H1 (cell line): ENCODE results near the gene CFAP20. TPM values are rescaled to one million over a fixed set of nuclear protein-coding genes. Genes with fewer than 3 reads are reported as not detected.
A peak's percentile ranks its signal among the peaks of the same experiment; 100 is the strongest.

Experiments used
- CTCF ChIA-PET: fragments of 300-600 bp; sonication (Branson Sonifier 250); formaldehyde crosslinking; loops from one replicate; lab custom pipeline; 2021; ENCODE audit not compliant: partially characterized antibody; lab: Charles Lee
- POLR2A ChIA-PET: fragments of 300-600 bp; sonication (Branson Sonifier 250); formaldehyde crosslinking; loops from one replicate; lab custom pipeline; 2021; ENCODE audit warnings: inconsistent platforms; ENCODE audit not compliant: partially characterized antibody; lab: Charles Lee
- DNase-seq, 2 experiments: peaks; one replicate each; pipeline versions ENCODE4 v3.0.0 to v3.0.0-alpha.2; 2010 to 2022; ENCODE audit warnings: low spot score in 2 of 2, low read depth in 1 of 2, mixed read lengths in 1 of 2
- FAIRE-seq: peaks from 2 replicates; lab custom pipeline; 2011; peaks lifted over from hg19 to GRCh38; lab: Jason Lieb, UNC
- H2AFZ ChIP-seq: 2 replicates; pipeline ENCODE4 v1.8.1; 2012; ENCODE audit warnings: low read length, inconsistent platforms
- H2AK5ac ChIP-seq: 2 replicates; pipeline ENCODE4 v1.6.1; 2013; ENCODE audit warnings: low read depth, low read length
- H2BK120ac ChIP-seq: replicated peaks from 2 replicates; pipeline ENCODE3; 2013; ENCODE audit warnings: low read depth, low read length, inconsistent platforms
- H2BK12ac ChIP-seq: 2 replicates; pipeline ENCODE4 v1.6.1; 2013; ENCODE audit warnings: low read depth, low read length
- H2BK15ac ChIP-seq: 2 replicates; pipeline ENCODE4 v1.6.1; 2013; ENCODE audit warnings: low read length
- H2BK20ac ChIP-seq: 2 replicates; pipeline ENCODE4 v1.6.1; 2013; ENCODE audit warnings: low read length
- H2BK5ac ChIP-seq: 2 replicates; pipeline ENCODE4 v1.6.1; 2013; ENCODE audit warnings: low read depth, low read length
- H3K14ac ChIP-seq: 2 replicates; pipeline ENCODE4 v1.6.1; 2013; ENCODE audit warnings: inconsistent platforms; ENCODE audit not compliant: insufficient read length
- H3K18ac ChIP-seq: 2 replicates; pipeline ENCODE4 v1.6.1; 2013; ENCODE audit warnings: low read length; ENCODE audit errors: extremely low read depth
- H3K23ac ChIP-seq: 2 replicates; pipeline ENCODE4 v1.6.1; 2013; ENCODE audit warnings: inconsistent platforms; ENCODE audit not compliant: insufficient read length
- H3K23me2 ChIP-seq: 2 replicates; pipeline ENCODE4 v1.6.1; 2013; ENCODE audit warnings: low read depth, low read length
- H3K27ac ChIP-seq: 2 replicates; pipeline ENCODE4 v1.6.1; 2011; ENCODE audit warnings: low read depth, low read length, inconsistent platforms
- H3K27me3 ChIP-seq, 4 experiments: replicated peaks in 1 of 4; 1 replicate in 1 of 4; 2 replicates in 3 of 4; pipeline versions ENCODE4 v1.6.1 to v1.8.1; 2011 to 2013; ENCODE audit warnings: low read length in 3 of 4, mild to moderate bottlenecking in 3 of 4, inconsistent platforms in 2 of 4, mixed read lengths in 2 of 4, moderate library complexity in 1 of 4; ENCODE audit not compliant: control insufficient read depth in 3 of 4, insufficient read depth in 3 of 4; ENCODE audit errors: extremely low read depth in 1 of 4
- H3K36me3 ChIP-seq, 4 experiments: 2 replicates each; pipeline versions ENCODE4 v1.6.1 to v1.8.1; 2011 to 2013; ENCODE audit warnings: mild to moderate bottlenecking in 4 of 4, low read length in 3 of 4, moderate library complexity in 2 of 4, control low read depth in 1 of 4, inconsistent platforms in 1 of 4; ENCODE audit not compliant: insufficient read depth in 4 of 4, control insufficient read depth in 2 of 4
- H3K4ac ChIP-seq: replicated peaks from 2 replicates; pipeline ENCODE3; 2013; ENCODE audit warnings: low read length, low read depth, mixed read lengths, inconsistent platforms; ENCODE audit not compliant: insufficient read length
- H3K4me1 ChIP-seq, 4 experiments: replicated peaks in 1 of 4; 1 replicate in 1 of 4; 2 replicates in 3 of 4; pipeline versions ENCODE4 v1.6.1 to v1.8.1; 2011 to 2013; ENCODE audit warnings: low read length in 3 of 4, inconsistent platforms in 2 of 4, mixed read lengths in 1 of 4; ENCODE audit not compliant: insufficient read depth in 4 of 4, control insufficient read depth in 3 of 4
- H3K4me2 ChIP-seq, 2 experiments: 2 replicates each; pipeline versions ENCODE4 v1.6.1 to v1.8.1; 2011 to 2013; ENCODE audit warnings: low read depth in 2 of 2, low read length in 2 of 2, control low read depth in 1 of 2, inconsistent platforms in 1 of 2, mild to moderate bottlenecking in 1 of 2; ENCODE audit not compliant: insufficient read depth in 1 of 2
- H3K4me3 ChIP-seq, 4 experiments: fragments of 200-600, 300-600 bp in 1 of 4; sonication (generic), shearing (Covaris generic), sonication (Bioruptor Twin) in 1 of 4; 2 replicates each; pipeline versions ENCODE4 v1.5.1 to v1.8.1; 2011 to 2016; ENCODE audit warnings: low read length in 4 of 4, low read depth in 3 of 4, control low read depth in 2 of 4, inconsistent platforms in 2 of 4, mild to moderate bottlenecking in 2 of 4, mixed read lengths in 1 of 4, moderate library complexity in 1 of 4; ENCODE audit not compliant: insufficient read depth in 2 of 4; ENCODE audit errors: extremely low read depth in 1 of 4
- H3K56ac ChIP-seq: replicated peaks from 2 replicates; pipeline ENCODE3; 2013; ENCODE audit warnings: low read depth, mild to moderate bottlenecking, mixed read lengths, low read length, inconsistent platforms; ENCODE audit not compliant: insufficient read length
- H3K79me1 ChIP-seq: 2 replicates; pipeline ENCODE4 v1.6.1; 2013; ENCODE audit warnings: low read depth, low read length, control low read depth
- H3K79me2 ChIP-seq, 2 experiments: 2 replicates each; pipeline versions ENCODE4 v1.6.1 to v1.8.1; 2012 to 2013; ENCODE audit warnings: low read length in 2 of 2, mild to moderate bottlenecking in 2 of 2, inconsistent platforms in 1 of 2; ENCODE audit not compliant: insufficient read depth in 2 of 2, control insufficient read depth in 1 of 2
- H3K9ac ChIP-seq, 4 experiments: replicated peaks in 1 of 4; 1 replicate in 1 of 4; 2 replicates in 3 of 4; pipeline versions ENCODE4 v1.6.1 to v1.8.1; 2011 to 2013; ENCODE audit warnings: low read depth in 3 of 4, low read length in 3 of 4, control low read depth in 2 of 4, mild to moderate bottlenecking in 2 of 4, moderate library complexity in 2 of 4, inconsistent platforms in 1 of 4; ENCODE audit errors: extremely low read depth in 1 of 4
- H3K9me3 ChIP-seq, 2 experiments: 2 replicates each; pipeline versions ENCODE4 v1.6.1 to v1.8.1; 2012 to 2013; ENCODE audit warnings: mild to moderate bottlenecking in 2 of 2, moderate library complexity in 2 of 2, control low read depth in 1 of 2, inconsistent platforms in 1 of 2, low read depth in 1 of 2, low read length in 1 of 2, mixed read lengths in 1 of 2; ENCODE audit not compliant: insufficient read depth in 2 of 2
- H4K20me1 ChIP-seq, 2 experiments: replicated peaks in 1 of 2; 2 replicates each; pipeline versions ENCODE3 to v1.8.1; 2011 to 2013; ENCODE audit warnings: inconsistent platforms in 2 of 2, low read length in 2 of 2, mild to moderate bottlenecking in 1 of 2; ENCODE audit not compliant: insufficient read depth in 2 of 2, control insufficient read depth in 1 of 2
- H4K5ac ChIP-seq: 2 replicates; pipeline ENCODE4 v1.6.1; 2013; ENCODE audit warnings: low read length, low read depth, mixed read lengths, inconsistent platforms; ENCODE audit not compliant: insufficient read length
- H4K8ac ChIP-seq: 2 replicates; pipeline ENCODE4 v1.8.0; 2013; ENCODE audit warnings: mild to moderate bottlenecking, moderate library complexity, low read length, inconsistent platforms; ENCODE audit not compliant: insufficient read depth; ENCODE audit errors: extremely low read depth
- H4K91ac ChIP-seq: replicated peaks from 2 replicates; pipeline ENCODE3; 2013; ENCODE audit warnings: low read length, mixed read lengths, inconsistent platforms; ENCODE audit not compliant: insufficient read length
- EP300 ChIP-seq, 2 experiments: IDR thresholded peaks; 1 replicate in 1 of 2; 2 replicates in 1 of 2; pipeline ENCODE4 v1.6.1; 2011 to 2012; ENCODE audit warnings: low read depth in 2 of 2, low read length in 2 of 2, mild to moderate bottlenecking in 2 of 2, borderline replicate concordance in 1 of 2, inconsistent platforms in 1 of 2, moderate library complexity in 1 of 2
- USF2 ChIP-seq: IDR thresholded peaks from 2 replicates; pipeline ENCODE4 v1.6.1; 2011; ENCODE audit warnings: low read length, improper control_type of control experiment
- WGBS, 2 experiments: shearing (Covaris generic) in 1 of 2; methylation state at CpG; one replicate each; pipeline versions ENCODE4 v1.1.6 to v1.1.7; 2013 to 2015; ENCODE audit warnings: low lambda C conversion rate in 2 of 2, mixed read lengths in 2 of 2, inconsistent platforms in 1 of 2, low coverage in 1 of 2, missing lambda C conversion rate in 1 of 2; ENCODE audit not compliant: insufficient replicate concordance in 2 of 2, insufficient coverage in 1 of 2, insufficient read length in 1 of 2; ENCODE audit errors: extremely low coverage in 1 of 2, missing lambda C conversion rate in 1 of 2; 5-methylcytosine and 5-hydroxymethylcytosine counted together
- polyA plus RNA-seq, 7 experiments: library from polyadenylated mRNA; depleted of rRNA in 3 of 7; stranded (reverse) in 5 of 7; unstranded in 2 of 7; fragments of >200 nt in 5 of 7; fragments of 200-250 nt in 2 of 7; gene quantifications; 1 replicate in 5 of 7; 2 replicates in 1 of 7; 4 replicates in 1 of 7; pipeline versions ENCODE4 v1.2.1 to v1.2.3, GENCODE V29; 2011 to 2013; ENCODE audit warnings: missing spikeins in 2 of 7, mixed read lengths in 2 of 7
- total RNA-seq: library from RNA; stranded (reverse); fragmentation: NEBNext Ultra II Directional; extraction: Animal tissue kit (Norgen Biotek cat#: 25700); gene quantifications from 2 replicates; pipeline ENCODE4 v1.2.1, GENCODE V29; 2021
- TF ChIP-seq, protein P1 (sequence below): IDR thresholded peaks from 2 replicates; pipeline ENCODE4 v1.6.1; 2011; ENCODE audit warnings: low read depth, mild to moderate bottlenecking, low read length; ENCODE audit not compliant: insufficient read depth
- TF ChIP-seq, protein P2 (sequence below): IDR thresholded peaks from 2 replicates; pipeline ENCODE4 v1.6.1; 2012; ENCODE audit warnings: low read length, inconsistent platforms

Gene CFAP20
- total and polyA plus RNA-seq, 2 of the 8 experiments (the other 6 are each of a cell fraction or from before 2014, with no cell fraction given), result 45.6 to 65.4 TPM

- H3K9ac ChIP-seq, result no peak overlapping the region
- H4K5ac ChIP-seq, result no peak overlapping the region
- H3K14ac ChIP-seq, result no peak overlapping the region
- no peak overlapping the region for H2AFZ ChIP-seq
- H3K79me2 ChIP-seq, result no peaks in the 10 kb centered on the region
- FAIRE-seq, result no peak
- H3K9me3 ChIP-seq, result no peaks in the 10 kb centered on the region
- H4K20me1 ChIP-seq, result peaks cover 0 to 10% of the 10 kb centered on the region in 2 experiments
- WGBS, 2 experiments, result 87% methylated on average over 18 of the region's 19 CpGs; no CpG with 5 or more reads in 1 of the 2 experiments
- H3K79me1 ChIP-seq, result no peaks in the 10 kb centered on the region
- CTCF ChIA-PET, result interaction anchor here (1.3 to 1.4 kb wide), 2 partner anchors 10 to 14 kb away, joined by 3 to 7 read pairs; no protein-coding TSS in a partner anchor
- peak overlapping the region; percentile 84; the same call in 1 of the 2 replicates for H2BK12ac ChIP-seq
- H2BK120ac ChIP-seq, result peak overlapping the region; percentile 72
- H3K4ac ChIP-seq, result peak overlapping the region; percentile 94
- H3K27me3 ChIP-seq, result no peaks in the 10 kb centered on the region
- no peak overlapping the region for H3K4me2 ChIP-seq
- no peak overlapping the region for H3K27ac ChIP-seq
- H3K4me3 ChIP-seq, result no peak overlapping the region
- peaks cover 10% of the 10 kb centered on the region for H3K23me2 ChIP-seq
- peaks cover 0 to 10% (median 4%) of the 10 kb centered on the region in 4 experiments; a peak in 3 of 7 replicates for H3K4me1 ChIP-seq
- H3K56ac ChIP-seq, result peak overlapping the region; percentile 92
- no peak for DNase-seq
- no peak overlapping the region for H3K18ac ChIP-seq
- H2AK5ac ChIP-seq, result peak overlapping the region; percentile 94
- H3K23ac ChIP-seq, result peak overlapping the region; percentile 56
- POLR2A ChIA-PET, result no interaction called here
- peak overlapping the region; percentile 18; the same call in 1 of the 2 replicates for H2BK5ac ChIP-seq
- H3K36me3 ChIP-seq, result no peaks in the 10 kb centered on the region; a peak in 1 of 8 replicates
- no peak overlapping the region for H4K8ac ChIP-seq
- peak overlapping the region; percentile 97 for H4K91ac ChIP-seq
- H2BK15ac ChIP-seq, result peak overlapping the region; percentile 81; the same call in 1 of the 2 replicates
- H2BK20ac ChIP-seq, result 0 out of 2 replicates have a peak overlapping the region, but pooled peaks have one; percentile 2
- TF ChIP-seq USF2, result no peak
- TF ChIP-seq EP300 (IDR thresholded peaks at IDR 0.05; ENCODE audit: borderline replicate concordance in 1 of 2, low read depth in 2 of 2, low read length in 2 of 2), result no peak
- TF ChIP-seq, protein P1, sequence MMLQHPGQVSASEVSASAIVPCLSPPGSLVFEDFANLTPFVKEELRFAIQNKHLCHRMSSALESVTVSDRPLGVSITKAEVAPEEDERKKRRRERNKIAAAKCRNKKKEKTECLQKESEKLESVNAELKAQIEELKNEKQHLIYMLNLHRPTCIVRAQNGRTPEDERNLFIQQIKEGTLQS, result no peak
- TF ChIP-seq, protein P2, sequence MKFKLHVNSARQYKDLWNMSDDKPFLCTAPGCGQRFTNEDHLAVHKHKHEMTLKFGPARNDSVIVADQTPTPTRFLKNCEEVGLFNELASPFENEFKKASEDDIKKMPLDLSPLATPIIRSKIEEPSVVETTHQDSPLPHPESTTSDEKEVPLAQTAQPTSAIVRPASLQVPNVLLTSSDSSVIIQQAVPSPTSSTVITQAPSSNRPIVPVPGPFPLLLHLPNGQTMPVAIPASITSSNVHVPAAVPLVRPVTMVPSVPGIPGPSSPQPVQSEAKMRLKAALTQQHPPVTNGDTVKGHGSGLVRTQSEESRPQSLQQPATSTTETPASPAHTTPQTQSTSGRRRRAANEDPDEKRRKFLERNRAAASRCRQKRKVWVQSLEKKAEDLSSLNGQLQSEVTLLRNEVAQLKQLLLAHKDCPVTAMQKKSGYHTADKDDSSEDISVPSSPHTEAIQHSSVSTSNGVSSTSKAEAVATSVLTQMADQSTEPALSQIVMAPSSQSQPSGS, result no peak
Measured at GRCh38 chr16:58086381-58087208, 42.6 kb downstream of the CFAP20 start.
